ENCODE results near the gene LRIG1. TPM values are rescaled to one million over a fixed set of nuclear protein-coding genes. Genes with fewer than 3 reads are reported as not detected.

The LRIG1 gene
- total and polyA plus RNA-seq, 10 of the 15 experiments (the other 5 are each of a cell fraction or from before 2014, with no cell fraction given) = 0.84 to 16.4 (median 8.1) TPM

GRCh38 chr3:66444146-66444644 lies 56.6 kb downstream of the LRIG1 start (continued):
- no peak for TF ChIP-seq BCLAF1 (IDR thresholded peaks at IDR 0.05)
- TF ChIP-seq IRF3 (IDR thresholded peaks at IDR 0.05) = no peak

- FAIRE-seq (no peak), ATAC-seq (no peak), DNase-seq (ENCODE audit: low read depth, low spot score) (no peak)
- no peak overlapping the region for H3K27ac ChIP-seq (ENCODE audit: control insufficient read depth, insufficient read depth)
- ChIA-PET SMC1A (ENCODE audit: uncharacterized antibody, unreplicated experiment) (no interaction called here), RAD21 (ENCODE audit: unreplicated experiment) (no interaction called here), POLR2A (interaction anchor here (0.7 to 1.0 kb wide), 2 partner anchors 38 to 160 kb away, joined by 3 read pairs; no protein-coding TSS in a partner anchor), CTCF (no interaction called here)
- no TSS peak for BruUV-seq (replicated peaks)
- H3K79me2 ChIP-seq (ENCODE audit: control insufficient read depth, insufficient read depth, low read length) = no peaks in the 10 kb centered on the region
- intact Hi-C loops (cut with micrococcal nuclease; ENCODE audit: unreplicated experiment) (no loop called here), in situ Hi-C loops (cut with MboI) (no loop called here)
- no peaks in the 10 kb centered on the region for H3K9me3 ChIP-seq (replicated peaks; ENCODE audit: control insufficient read depth, insufficient read depth, low read length)
- no peak overlapping the region for H3K4me2 ChIP-seq (ENCODE audit: control insufficient read depth, insufficient read depth)
- no peaks in the 10 kb centered on the region for H3K27me3 ChIP-seq (replicated peaks in 1 of 2; ENCODE audit: control insufficient read depth in 2 of 2, insufficient read depth in 2 of 2, low read length in 1 of 2)
- WGBS (ENCODE audit: insufficient coverage, insufficient replicate concordance, low lambda C conversion rate, missing lambda C conversion rate) = 49% methylated on average over 8 of the region's 10 CpGs
- no peaks in the 10 kb centered on the region for H3K36me3 ChIP-seq (ENCODE audit: control insufficient read depth in 2 of 2, insufficient read depth in 2 of 2, low read length in 1 of 2)
- H3K4me3 ChIP-seq = no peak overlapping the region
- H3K4me1 ChIP-seq (ENCODE audit: control insufficient read depth, insufficient read depth, low read length) = peaks cover 9% of the 10 kb centered on the region
- H4K20me1 ChIP-seq (ENCODE audit: control insufficient read depth, insufficient read depth) = no peaks in the 10 kb centered on the region
- no peak overlapping the region for H3K9ac ChIP-seq (ENCODE audit: control insufficient read depth, insufficient read depth, low read length)
- no peak overlapping the region for H2AFZ ChIP-seq (ENCODE audit: control insufficient read depth, low read depth, low read length)
- TF ChIP-seq SUPT20H (IDR thresholded peaks at IDR 0.05; ENCODE audit: borderline replicate concordance, control insufficient read depth, low read depth, low read length) (no peak), SUZ12 (IDR thresholded peaks at IDR 0.05; ENCODE audit: unreplicated experiment) (no peak), CBX5 (IDR thresholded peaks at IDR 0.05; ENCODE audit: low read depth) (no peak), IRF4 (IDR thresholded peaks at IDR 0.05; ENCODE audit: low read depth, low read length) (no peak), ZNF622 (IDR thresholded peaks at IDR 0.05) (no peak), MXI1 (IDR thresholded peaks at IDR 0.05; ENCODE audit: low read depth, low read length) (no peak), SREBF1 (IDR thresholded peaks at IDR 0.05; ENCODE audit: low read length) (no peak), FOXM1 (IDR thresholded peaks at IDR 0.05; ENCODE audit: low read depth, low read length) (no peak), IRF3 (IDR thresholded peaks at IDR 0.05) (no peak), EZH2 (IDR thresholded peaks at IDR 0.05; ENCODE audit: borderline replicate concordance, control insufficient read depth, low read depth, low read length) (no peak), EGR1 (IDR thresholded peaks at IDR 0.05; ENCODE audit: borderline replicate concordance in 1 of 2, low read depth in 2 of 2, low read length in 2 of 2) (no peak), IRF5 (IDR thresholded peaks at IDR 0.05; ENCODE audit: borderline replicate concordance) (no peak), SMAD1 (IDR thresholded peaks at IDR 0.05; ENCODE audit: low read depth, partially characterized antibody) (no peak), BRCA1 (IDR thresholded peaks at IDR 0.05; ENCODE audit: low read depth, low read length) (no peak), ZNF207 (IDR thresholded peaks at IDR 0.05; ENCODE audit: borderline replicate concordance) (no peak)
Measured at GRCh38 chr3:66443118-66443803, 57.6 kb downstream of the LRIG1 start.
